Fibroblast of the aortic adventitia (primary cell): Measurements from ENCODE around the gene SKAP2. TPM values are rescaled to one million over a fixed set of nuclear protein-coding genes. Genes with fewer than 3 reads are reported as not detected.

Source experiments
- DNase-seq: peaks from one replicate; pipeline ENCODE4 v3.0.0-alpha.2; 2010; ENCODE audit warnings: low read depth
- H3K4me3 ChIP-seq: 2 replicates; pipeline ENCODE4 v1.5.1; 2011; ENCODE audit warnings: low read depth, mild to moderate bottlenecking, control low read depth, low read length, moderate library complexity
- CTCF ChIP-seq: IDR thresholded peaks from 2 replicates; pipeline ENCODE4 v1.5.1; 2011; ENCODE audit warnings: mild to moderate bottlenecking, low read length, control low read depth, inconsistent platforms; ENCODE audit not compliant: insufficient read depth
- total RNA-seq: library from RNA; depleted of rRNA; stranded (reverse); fragments of >200 nt; gene quantifications from 2 replicates; pipeline ENCODE4 v1.2.3, GENCODE V29; 2012; ENCODE audit warnings: low replicate concordance

Gene SKAP2
- total RNA-seq, 1 donor: 13.6 TPM

- H3K4me3 ChIP-seq: no peak overlapping the region
Measured at GRCh38 chr7:26699766-26700165, 164.6 kb downstream of the SKAP2 start.

GRCh38 chr7:26698806-26699205 lies 165.6 kb downstream of the SKAP2 start:
- H3K4me3 ChIP-seq: no peak overlapping the region
- no peak for DNase-seq
- TF ChIP-seq CTCF: no peak

More at GRCh38 chr7:26699766-26700165, 164.6 kb downstream of the SKAP2 start:
- TF ChIP-seq CTCF: no peak
- DNase-seq: no peak

- TF ChIP-seq CTCF: no peak
- no peak for DNase-seq
- H3K4me3 ChIP-seq: no peak overlapping the region
Measured at GRCh38 chr7:26698194-26698593, 166.2 kb downstream of the SKAP2 start.

GRCh38 chr7:26696978-26697377 lies 167.4 kb downstream of the SKAP2 start:
- no peak overlapping the region for H3K4me3 ChIP-seq
- no peak for TF ChIP-seq CTCF
- no peak for DNase-seq

- H3K4me3 ChIP-seq: no peak overlapping the region
- DNase-seq: no peak
- TF ChIP-seq CTCF: no peak
Measured at GRCh38 chr7:26696161-26696560, 168.2 kb downstream of the SKAP2 start.

GRCh38 chr7:26694713-26695112 lies 169.7 kb downstream of the SKAP2 start:
- no peak for DNase-seq
- H3K4me3 ChIP-seq: no peak overlapping the region

More at GRCh38 chr7:26694713-26695112, 169.7 kb downstream of the SKAP2 start:
- TF ChIP-seq CTCF: no peak
